OCI-LY1 (cell line): Measurements from ENCODE around the gene NKAP.

Experiments
- EZH2 ChIP-seq: fragments of 200-600 bp; sonication (generic), shearing (Covaris generic); IDR thresholded peaks from 2 replicates; pipeline ENCODE4 v1.8.0; 2017; ENCODE audit warnings: borderline replicate concordance, mixed run types, mild to moderate bottlenecking, antibody characterized with exemption, low read length, moderate library complexity, mixed read lengths
- TF ChIP-seq, protein P1 (sequence below): fragments of 200-600 bp; sonication (generic), shearing (Covaris generic); IDR thresholded peaks from 2 replicates; pipeline ENCODE4 v1.5.1; 2017; ENCODE audit warnings: mild to moderate bottlenecking, antibody characterized with exemption, low read length, moderate library complexity, mixed read lengths

- TF ChIP-seq, protein P1, sequence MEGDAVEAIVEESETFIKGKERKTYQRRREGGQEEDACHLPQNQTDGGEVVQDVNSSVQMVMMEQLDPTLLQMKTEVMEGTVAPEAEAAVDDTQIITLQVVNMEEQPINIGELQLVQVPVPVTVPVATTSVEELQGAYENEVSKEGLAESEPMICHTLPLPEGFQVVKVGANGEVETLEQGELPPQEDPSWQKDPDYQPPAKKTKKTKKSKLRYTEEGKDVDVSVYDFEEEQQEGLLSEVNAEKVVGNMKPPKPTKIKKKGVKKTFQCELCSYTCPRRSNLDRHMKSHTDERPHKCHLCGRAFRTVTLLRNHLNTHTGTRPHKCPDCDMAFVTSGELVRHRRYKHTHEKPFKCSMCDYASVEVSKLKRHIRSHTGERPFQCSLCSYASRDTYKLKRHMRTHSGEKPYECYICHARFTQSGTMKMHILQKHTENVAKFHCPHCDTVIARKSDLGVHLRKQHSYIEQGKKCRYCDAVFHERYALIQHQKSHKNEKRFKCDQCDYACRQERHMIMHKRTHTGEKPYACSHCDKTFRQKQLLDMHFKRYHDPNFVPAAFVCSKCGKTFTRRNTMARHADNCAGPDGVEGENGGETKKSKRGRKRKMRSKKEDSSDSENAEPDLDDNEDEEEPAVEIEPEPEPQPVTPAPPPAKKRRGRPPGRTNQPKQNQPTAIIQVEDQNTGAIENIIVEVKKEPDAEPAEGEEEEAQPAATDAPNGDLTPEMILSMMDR = no peak
- no peak for TF ChIP-seq EZH2
Measured at GRCh38 chrX:119942831-119943184, 743 bp downstream of the NKAP start.
